ENCODE results near the gene NTSR1. TPM values are rescaled to one million over a fixed set of nuclear protein-coding genes. Genes with fewer than 3 reads are reported as not detected.
A peak's percentile ranks its signal among the peaks of the same experiment; 100 is the strongest.

Gene NTSR1
- total and polyA plus RNA-seq, 3 experiments from 2014 or later, result not detected

DNA sequence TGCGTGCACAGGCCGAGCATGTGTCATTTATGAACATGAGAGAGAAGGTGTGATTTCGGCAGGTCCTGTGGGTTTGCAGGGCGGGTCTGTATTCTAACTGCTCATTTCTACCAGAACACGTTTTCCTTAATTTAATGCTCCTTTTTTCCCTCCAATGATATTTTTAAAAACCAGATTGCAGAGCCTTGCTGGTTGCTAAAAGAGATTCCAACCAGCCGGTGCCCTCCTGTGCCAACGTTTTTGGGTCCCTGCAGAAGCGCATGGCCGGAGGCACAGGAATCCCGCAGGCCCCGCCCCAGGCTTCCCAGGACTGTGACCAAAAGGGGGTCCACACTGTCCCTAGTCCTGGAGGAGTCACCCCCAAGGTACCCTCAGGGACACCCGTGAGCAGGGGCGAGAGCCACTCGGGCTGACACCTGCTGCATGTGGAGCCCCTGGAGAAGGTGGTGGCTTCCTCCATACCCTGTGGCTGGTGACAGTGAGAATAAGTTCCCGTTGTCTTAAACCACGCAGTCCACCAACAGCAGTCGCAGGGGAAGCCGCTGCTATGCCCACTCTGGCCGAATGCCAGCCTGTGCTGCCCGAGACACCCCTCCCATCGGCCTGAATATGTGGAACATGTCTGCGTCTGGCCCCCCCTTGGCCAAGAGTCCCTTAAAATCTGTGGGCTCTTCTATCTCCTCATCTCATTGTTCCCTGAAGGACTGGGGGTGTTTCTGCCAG lies 15.7 kb upstream of the NTSR1 start:
- Mint-ChIP-seq H3K4me3 (no peak overlapping the region), H3K27me3 (peaks cover 2 to 6% of the 10 kb centered on the region in 2 donors)

DNA sequence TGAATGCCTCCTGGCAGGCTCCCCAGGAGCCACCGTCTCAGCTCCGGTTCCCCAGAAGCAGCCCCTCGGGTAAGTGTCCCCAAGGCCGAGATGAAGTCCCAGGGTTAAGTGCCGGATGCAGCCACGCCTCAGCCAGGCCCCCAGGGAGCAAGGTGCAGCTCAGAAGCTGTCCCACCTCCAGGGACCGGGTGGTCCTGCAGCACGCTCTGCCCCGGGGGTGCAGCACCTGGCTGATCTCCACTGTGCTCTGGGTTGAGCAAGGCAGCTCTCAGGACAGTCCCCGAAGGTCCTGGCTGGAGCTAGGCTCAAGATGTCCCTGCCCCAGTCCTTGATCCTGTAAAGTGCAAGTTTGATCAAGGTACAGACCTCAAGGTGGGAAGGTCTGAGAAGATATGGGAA lies 15.1 kb upstream of the NTSR1 start:
- Histone ChIP-seq H3K9me3 (ENCODE audit: low read length) (no peaks in the 10 kb centered on the region), H3K4me1 (ENCODE audit: insufficient read depth, low read length) (no peaks in the 10 kb centered on the region), H3K27ac (ENCODE audit: low read depth, low read length) (no peak overlapping the region), H3K4me3 (ENCODE audit: low read length) (no peak overlapping the region), H3K27me3 (ENCODE audit: insufficient read depth, low read length, poor library complexity, severe bottlenecking) (no peaks in the 10 kb centered on the region), H3K36me3 (ENCODE audit: insufficient read depth, low read length) (no peaks in the 10 kb centered on the region)
- peak in 1 of 5 donors; percentile 32 for DNase-seq
- H3K36me3 Mint-ChIP-seq, result no peaks in the 10 kb centered on the region
- peaks cover 2 to 5% of the 10 kb centered on the region in 2 donors for H3K27me3 Mint-ChIP-seq
- H3K27ac Mint-ChIP-seq, result no peak overlapping the region
- no peak overlapping the region for H3K4me3 Mint-ChIP-seq
- POLR2A ChIA-PET, result no interaction called here
- no peaks in the 10 kb centered on the region for H3K9me3 Mint-ChIP-seq
- H3K4me1 Mint-ChIP-seq, result peaks cover 2 to 20% (median 8%) of the 10 kb centered on the region in 3 donors
- CTCF ChIA-PET, result interaction anchor here (1.4 kb wide), 1 partner anchor 115 kb away, joined by 4 read pairs; no protein-coding TSS in a partner anchor

More for the DNA sequence above, 15.7 kb upstream of the NTSR1 start:
- ChIA-PET POLR2A (no interaction called here), CTCF (no interaction called here)
- Mint-ChIP-seq H3K4me1 (peaks cover 2 to 20% (median 8%) of the 10 kb centered on the region in 3 donors), H3K9me3 (no peaks in the 10 kb centered on the region), H3K36me3 (no peaks in the 10 kb centered on the region), H3K27ac (peak overlapping the region in 1 of 8 donors; percentile 8)
- no peaks in the 10 kb centered on the region for H3K4me1 ChIP-seq (ENCODE audit: insufficient read depth, low read length)
- peak in 1 of 5 donors; percentile 33 for DNase-seq
- no peak overlapping the region for H3K4me3 ChIP-seq (ENCODE audit: low read length)
- H3K27ac ChIP-seq (ENCODE audit: low read depth, low read length), result no peak overlapping the region
- no peaks in the 10 kb centered on the region for H3K27me3 ChIP-seq (ENCODE audit: insufficient read depth, low read length, poor library complexity, severe bottlenecking)
- H3K36me3 ChIP-seq (ENCODE audit: insufficient read depth, low read length), result no peaks in the 10 kb centered on the region
- H3K9me3 ChIP-seq (ENCODE audit: low read length), result no peaks in the 10 kb centered on the region

- Histone ChIP-seq H3K4me3 (ENCODE audit: low read length) (no peak overlapping the region), H3K4me1 (ENCODE audit: insufficient read depth, low read length) (no peaks in the 10 kb centered on the region), H3K27me3 (ENCODE audit: insufficient read depth, low read length, poor library complexity, severe bottlenecking) (no peaks in the 10 kb centered on the region), H3K36me3 (ENCODE audit: insufficient read depth, low read length) (no peaks in the 10 kb centered on the region), H3K27ac (ENCODE audit: low read depth, low read length) (no peak overlapping the region), H3K9me3 (ENCODE audit: low read length) (no peaks in the 10 kb centered on the region)
- DNase-seq, result no peak
- H3K9me3 Mint-ChIP-seq, result no peaks in the 10 kb centered on the region
- ChIA-PET POLR2A (no interaction called here), CTCF (interaction anchor here (0.7 to 1.4 kb wide), 2 partner anchors 16 to 114 kb away, joined by 3 to 4 read pairs; no protein-coding TSS in a partner anchor)
- no peak overlapping the region for H3K4me3 Mint-ChIP-seq
- peaks cover 2 to 5% of the 10 kb centered on the region in 2 donors for H3K27me3 Mint-ChIP-seq
- no peaks in the 10 kb centered on the region for H3K36me3 Mint-ChIP-seq
- H3K4me1 Mint-ChIP-seq, result peaks cover 2 to 20% (median 8%) of the 10 kb centered on the region in 3 donors
- H3K27ac Mint-ChIP-seq, result no peak overlapping the region
These were observed 14.5 kb upstream of the NTSR1 start for GRCh38 chr20:62694106-62694505.

DNA sequence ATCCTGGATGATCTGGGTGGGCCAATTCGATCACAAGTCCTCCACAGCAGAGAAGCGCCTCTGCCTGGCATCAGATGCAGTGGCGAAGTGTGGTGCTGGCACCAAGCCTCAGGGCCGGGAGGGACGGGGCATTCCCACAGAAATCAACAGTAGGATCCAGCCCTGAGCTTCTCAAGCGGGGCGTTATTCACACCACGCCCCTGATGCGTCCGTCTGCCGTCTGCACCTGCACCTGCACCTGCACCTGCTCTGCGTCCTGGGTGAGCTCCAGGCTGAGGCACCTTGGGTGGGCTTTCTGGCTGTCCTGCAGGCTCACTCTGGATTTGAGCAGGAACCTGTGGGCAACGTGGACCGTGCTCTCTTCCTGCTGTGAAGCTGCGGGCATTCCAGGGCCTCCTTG lies 13.8 kb upstream of the NTSR1 start:
- DNase-seq, result peak in 1 of 5 donors; percentile 43
- Mint-ChIP-seq H3K9me3 (no peaks in the 10 kb centered on the region), H3K4me1 (peaks cover 2 to 20% (median 8%) of the 10 kb centered on the region in 3 donors), H3K27ac (peak overlapping the region in 1 of 8 donors; percentile 77), H3K36me3 (no peaks in the 10 kb centered on the region), H3K4me3 (no peak overlapping the region), H3K27me3 (peaks cover 2 to 5% of the 10 kb centered on the region in 2 donors)
- ChIA-PET POLR2A (no interaction called here), CTCF (interaction anchor here (0.7 to 1.4 kb wide), 2 partner anchors 17 to 113 kb away, joined by 3 to 4 read pairs; no protein-coding TSS in a partner anchor)
- Histone ChIP-seq H3K4me3 (ENCODE audit: low read length) (no peak overlapping the region), H3K27ac (ENCODE audit: low read depth, low read length) (no peak overlapping the region), H3K27me3 (ENCODE audit: insufficient read depth, low read length, poor library complexity, severe bottlenecking) (no peaks in the 10 kb centered on the region), H3K4me1 (ENCODE audit: insufficient read depth, low read length) (no peaks in the 10 kb centered on the region), H3K36me3 (ENCODE audit: insufficient read depth, low read length) (no peaks in the 10 kb centered on the region), H3K9me3 (ENCODE audit: low read length) (no peaks in the 10 kb centered on the region)

DNA sequence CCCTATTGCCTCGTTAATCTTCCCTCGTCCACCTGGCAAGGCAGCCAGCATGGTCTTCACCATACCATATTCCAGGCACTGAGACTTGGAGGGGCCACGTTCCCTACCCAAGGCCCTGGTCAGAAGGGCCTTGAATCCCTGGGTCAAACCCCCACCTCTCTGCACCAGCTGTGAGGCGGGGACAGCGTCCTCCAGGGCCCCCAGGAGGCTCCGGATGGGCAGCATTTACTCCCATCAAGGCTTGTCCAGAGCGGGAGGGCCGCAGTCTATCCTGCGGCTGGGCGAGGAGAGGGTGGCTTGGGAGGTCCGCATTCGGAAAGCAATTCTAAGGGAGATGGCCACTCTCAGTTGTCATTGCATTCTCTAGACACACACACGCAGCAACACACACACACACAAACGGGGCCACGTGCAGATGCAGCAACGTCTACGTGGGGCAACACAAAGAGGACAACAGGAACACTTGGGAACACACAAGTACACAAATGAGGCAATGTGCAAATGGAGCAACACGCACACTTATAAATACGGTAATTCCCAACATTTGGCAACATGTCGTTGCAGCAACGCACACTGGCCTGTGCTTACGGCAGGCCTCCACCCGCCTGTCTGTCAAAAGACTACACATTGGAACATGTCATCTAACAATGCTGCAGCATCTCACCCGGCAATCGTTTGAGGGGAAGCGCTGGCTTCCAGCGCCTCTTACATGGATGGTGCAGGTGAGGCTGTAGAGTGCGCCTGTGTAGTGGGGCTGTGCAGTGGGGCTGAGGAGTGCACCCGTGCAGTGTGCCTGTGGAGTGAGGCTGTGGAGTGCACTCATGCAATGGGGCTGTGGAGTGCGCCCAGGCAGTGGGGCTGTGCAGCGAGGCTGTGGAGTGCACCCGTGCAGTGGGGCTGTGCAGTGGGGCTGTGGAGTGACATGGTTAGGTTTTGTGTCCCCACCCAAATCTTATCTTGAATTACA lies 12.9 kb upstream of the NTSR1 start:
- Histone ChIP-seq H3K4me3 (ENCODE audit: low read length) (no peak overlapping the region), H3K27ac (ENCODE audit: low read depth, low read length) (no peak overlapping the region), H3K27me3 (ENCODE audit: insufficient read depth, low read length, poor library complexity, severe bottlenecking) (no peaks in the 10 kb centered on the region), H3K9me3 (ENCODE audit: low read length) (no peaks in the 10 kb centered on the region), H3K36me3 (ENCODE audit: insufficient read depth, low read length) (no peaks in the 10 kb centered on the region), H3K4me1 (ENCODE audit: insufficient read depth, low read length) (no peaks in the 10 kb centered on the region)
- Mint-ChIP-seq H3K4me1 (peaks cover 2 to 20% (median 8%) of the 10 kb centered on the region in 3 donors), H3K36me3 (no peaks in the 10 kb centered on the region), H3K9me3 (no peaks in the 10 kb centered on the region), H3K4me3 (no peak overlapping the region), H3K27me3 (peaks cover 2 to 5% of the 10 kb centered on the region in 2 donors), H3K27ac (peak overlapping the region in 2 of 8 donors; percentile 58 to 89)
- ChIA-PET POLR2A (no interaction called here), CTCF (no interaction called here)
- DNase-seq, result peak in 1 of 5 donors; percentile 45

- Histone ChIP-seq H3K4me3 (ENCODE audit: low read length) (no peak overlapping the region), H3K4me1 (ENCODE audit: insufficient read depth, low read length) (no peaks in the 10 kb centered on the region), H3K27me3 (ENCODE audit: insufficient read depth, low read length, poor library complexity, severe bottlenecking) (no peaks in the 10 kb centered on the region), H3K9me3 (ENCODE audit: low read length) (no peaks in the 10 kb centered on the region), H3K36me3 (ENCODE audit: insufficient read depth, low read length) (no peaks in the 10 kb centered on the region), H3K27ac (ENCODE audit: low read depth, low read length) (no peak overlapping the region)
- ChIA-PET CTCF (interaction anchor here (0.7 kb wide), 1 partner anchor 10 kb away, joined by 3 read pairs; no protein-coding TSS in a partner anchor), POLR2A (no interaction called here)
- peak overlapping the region in 2 of 7 donors; percentile 8 to 30 for H3K4me3 Mint-ChIP-seq
- no peaks in the 10 kb centered on the region for H3K9me3 Mint-ChIP-seq
- no peak for DNase-seq
- H3K36me3 Mint-ChIP-seq, result no peaks in the 10 kb centered on the region
- peaks cover 2% of the 10 kb centered on the region in 2 donors for H3K27me3 Mint-ChIP-seq
- peak overlapping the region in 2 of 8 donors; percentile 60 to 89 for H3K27ac Mint-ChIP-seq
- H3K4me1 Mint-ChIP-seq, result peaks cover 2 to 20% (median 8%) of the 10 kb centered on the region in 3 donors
These were observed 12.1 kb upstream of the NTSR1 start for GRCh38 chr20:62696434-62696957.

DNA sequence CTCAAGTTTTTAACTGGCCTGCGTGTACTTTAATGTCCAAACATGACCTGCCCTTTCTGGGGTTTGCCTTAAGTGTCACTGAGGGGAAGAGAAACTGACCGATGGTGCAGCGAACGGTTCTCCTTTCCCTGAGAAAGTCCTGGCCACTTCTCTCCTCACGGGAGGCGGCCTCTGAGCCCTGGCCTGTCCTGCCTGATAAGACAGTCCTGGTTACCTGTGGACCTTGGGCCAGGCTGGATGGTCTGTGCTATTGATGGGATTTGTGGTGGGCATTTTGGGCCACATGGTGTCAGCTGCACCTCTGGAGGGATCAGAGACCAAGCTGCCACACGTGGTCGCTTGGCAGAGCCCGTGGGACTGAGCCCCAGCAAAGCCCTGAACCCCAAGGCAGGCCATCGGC lies 11.6 kb upstream of the NTSR1 start:
- no peak overlapping the region for H3K4me3 Mint-ChIP-seq

More for the DNA sequence above, 11.6 kb upstream of the NTSR1 start:
- Histone ChIP-seq H3K36me3 (ENCODE audit: insufficient read depth, low read length) (no peaks in the 10 kb centered on the region), H3K9me3 (ENCODE audit: low read length) (no peaks in the 10 kb centered on the region), H3K27me3 (ENCODE audit: insufficient read depth, low read length, poor library complexity, severe bottlenecking) (no peaks in the 10 kb centered on the region), H3K27ac (ENCODE audit: low read depth, low read length) (no peak overlapping the region), H3K4me1 (ENCODE audit: insufficient read depth, low read length) (no peaks in the 10 kb centered on the region), H3K4me3 (ENCODE audit: low read length) (no peak overlapping the region)
- Mint-ChIP-seq H3K9me3 (no peaks in the 10 kb centered on the region), H3K4me1 (peaks cover 2 to 20% (median 8%) of the 10 kb centered on the region in 3 donors), H3K27me3 (peaks cover 0 to 2% of the 10 kb centered on the region in 2 donors), H3K36me3 (no peaks in the 10 kb centered on the region), H3K27ac (no peak overlapping the region)
- ChIA-PET POLR2A (no interaction called here), CTCF (interaction anchor here (0.7 kb wide), 1 partner anchor 10 kb away, joined by 3 read pairs; no protein-coding TSS in a partner anchor)
- DNase-seq, result no peak
